ENCODE results near the gene PTPRU. TPM values are rescaled to one million over a fixed set of nuclear protein-coding genes. Genes with fewer than 3 reads are reported as not detected.
"Not testable (repeated sequence)": the region's sequence is repeated elsewhere in the genome, so short reads cannot be mapped to it uniquely, and the experiment has no call there.

The PTPRU gene
- total RNA-seq, 1 donor from 2014 or later, result 37.3 TPM

DNA sequence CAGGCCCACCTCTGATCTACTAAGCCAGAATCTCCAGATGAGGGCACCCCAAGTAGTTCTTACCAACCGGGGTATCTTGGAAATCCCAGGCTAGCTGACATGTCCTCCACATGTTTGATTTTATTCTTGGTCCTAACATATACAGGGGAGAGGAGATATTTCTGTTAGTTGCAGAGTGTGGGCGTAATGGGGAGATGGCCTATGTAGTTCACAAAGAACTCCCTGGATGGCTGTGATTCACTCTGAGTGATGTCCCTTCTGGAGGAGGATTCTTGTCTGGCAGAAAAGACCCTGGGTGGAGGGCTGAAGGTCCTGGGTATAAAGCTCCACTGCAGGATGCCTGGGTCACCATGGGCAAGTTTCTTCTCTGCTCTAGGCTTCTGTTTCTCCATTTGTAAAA is 18.7 kb upstream of the PTPRU start:
- TF ChIP-seq POLR2A (IDR thresholded peaks at IDR 0.05) (no peak), POLR2AphosphoS5 (IDR thresholded peaks at IDR 0.05; ENCODE audit: insufficient read depth in 1 of 2, low read depth in 1 of 2) (no peak)
- DNase-seq (ENCODE audit: extremely low spot score in 2 of 2), result no peak
- Histone ChIP-seq H3K9me3 (no peaks in the 10 kb centered on the region), H3K27me3 (no peaks in the 10 kb centered on the region), H3K36me3 (peaks cover 0 to 16% of the 10 kb centered on the region in 2 donors), H3K27ac (no peak overlapping the region), H3K4me3 (no peak overlapping the region), H3K4me1 (no peaks in the 10 kb centered on the region)
- intact Hi-C loops (cut with DNase I), result no loop called here

DNA sequence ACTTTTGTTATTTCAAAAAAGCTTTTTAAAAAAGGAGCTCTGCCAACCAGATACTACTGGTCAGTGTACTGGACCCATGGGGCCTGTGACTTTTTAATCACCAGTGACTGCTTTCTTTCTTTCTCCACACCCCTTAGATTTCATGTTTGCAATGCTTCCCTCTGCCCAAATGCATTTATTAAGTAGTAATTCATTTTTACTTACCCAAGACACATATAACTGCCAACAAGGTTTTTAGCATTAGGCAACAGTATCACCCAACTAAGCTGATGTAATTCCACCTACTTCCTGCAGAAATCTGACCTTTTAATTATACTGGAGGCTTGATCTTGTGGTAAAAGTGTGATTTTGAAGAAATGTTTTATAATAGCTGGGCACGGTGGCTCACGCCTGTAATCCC is 18.1 kb upstream of the PTPRU start:
- H3K36me3 ChIP-seq, result peaks cover 0 to 11% of the 10 kb centered on the region in 2 donors
- H3K4me3 ChIP-seq, result no peak overlapping the region
- H3K27ac ChIP-seq, result no peak overlapping the region
- intact Hi-C loops (cut with DNase I), result no loop called here
- no peak for DNase-seq (ENCODE audit: extremely low spot score in 2 of 2)
- no peaks in the 10 kb centered on the region for H3K4me1 ChIP-seq
- no peaks in the 10 kb centered on the region for H3K9me3 ChIP-seq
- TF ChIP-seq, protein P1, sequence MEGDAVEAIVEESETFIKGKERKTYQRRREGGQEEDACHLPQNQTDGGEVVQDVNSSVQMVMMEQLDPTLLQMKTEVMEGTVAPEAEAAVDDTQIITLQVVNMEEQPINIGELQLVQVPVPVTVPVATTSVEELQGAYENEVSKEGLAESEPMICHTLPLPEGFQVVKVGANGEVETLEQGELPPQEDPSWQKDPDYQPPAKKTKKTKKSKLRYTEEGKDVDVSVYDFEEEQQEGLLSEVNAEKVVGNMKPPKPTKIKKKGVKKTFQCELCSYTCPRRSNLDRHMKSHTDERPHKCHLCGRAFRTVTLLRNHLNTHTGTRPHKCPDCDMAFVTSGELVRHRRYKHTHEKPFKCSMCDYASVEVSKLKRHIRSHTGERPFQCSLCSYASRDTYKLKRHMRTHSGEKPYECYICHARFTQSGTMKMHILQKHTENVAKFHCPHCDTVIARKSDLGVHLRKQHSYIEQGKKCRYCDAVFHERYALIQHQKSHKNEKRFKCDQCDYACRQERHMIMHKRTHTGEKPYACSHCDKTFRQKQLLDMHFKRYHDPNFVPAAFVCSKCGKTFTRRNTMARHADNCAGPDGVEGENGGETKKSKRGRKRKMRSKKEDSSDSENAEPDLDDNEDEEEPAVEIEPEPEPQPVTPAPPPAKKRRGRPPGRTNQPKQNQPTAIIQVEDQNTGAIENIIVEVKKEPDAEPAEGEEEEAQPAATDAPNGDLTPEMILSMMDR (IDR thresholded peaks at IDR 0.05), result no peak
- TF ChIP-seq POLR2AphosphoS5 (IDR thresholded peaks at IDR 0.05; ENCODE audit: insufficient read depth in 1 of 2, low read depth in 1 of 2) (no peak), POLR2A (IDR thresholded peaks at IDR 0.05) (no peak)
- no peaks in the 10 kb centered on the region for H3K27me3 ChIP-seq

DNA sequence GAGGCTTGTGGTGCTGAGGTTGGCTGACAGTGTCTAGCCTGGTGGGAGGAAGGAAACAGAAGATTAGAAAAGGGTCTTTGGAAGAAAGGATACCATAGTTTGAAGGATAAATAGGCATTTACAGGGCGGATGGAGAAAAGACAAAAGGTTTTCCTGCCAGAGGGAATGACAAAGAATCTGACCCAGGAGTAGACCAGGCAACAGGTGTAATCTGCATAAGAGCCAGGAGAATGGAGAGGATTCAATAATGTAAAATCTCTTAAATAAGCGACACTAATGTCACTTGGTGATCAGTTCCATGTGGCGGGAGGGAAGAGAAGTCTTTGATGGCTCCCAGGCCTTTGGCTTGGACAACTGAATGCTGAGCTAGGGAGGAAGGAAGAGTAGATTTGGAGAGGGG is 15.0 kb upstream of the PTPRU start:
- Histone ChIP-seq H3K4me3 (no peak overlapping the region), H3K9me3 (no peaks in the 10 kb centered on the region), H3K27me3 (no peaks in the 10 kb centered on the region), H3K27ac (no peak overlapping the region), H3K4me1 (no peaks in the 10 kb centered on the region), H3K36me3 (no peaks in the 10 kb centered on the region)
- no peak for DNase-seq (ENCODE audit: extremely low spot score in 2 of 2)
- TF ChIP-seq, protein P1 (IDR thresholded peaks at IDR 0.05), result no peak
- TF ChIP-seq POLR2A (IDR thresholded peaks at IDR 0.05) (no peak), POLR2AphosphoS5 (IDR thresholded peaks at IDR 0.05; ENCODE audit: insufficient read depth in 1 of 2, low read depth in 1 of 2) (no peak)
- intact Hi-C loops (cut with DNase I), result no loop called here

DNA sequence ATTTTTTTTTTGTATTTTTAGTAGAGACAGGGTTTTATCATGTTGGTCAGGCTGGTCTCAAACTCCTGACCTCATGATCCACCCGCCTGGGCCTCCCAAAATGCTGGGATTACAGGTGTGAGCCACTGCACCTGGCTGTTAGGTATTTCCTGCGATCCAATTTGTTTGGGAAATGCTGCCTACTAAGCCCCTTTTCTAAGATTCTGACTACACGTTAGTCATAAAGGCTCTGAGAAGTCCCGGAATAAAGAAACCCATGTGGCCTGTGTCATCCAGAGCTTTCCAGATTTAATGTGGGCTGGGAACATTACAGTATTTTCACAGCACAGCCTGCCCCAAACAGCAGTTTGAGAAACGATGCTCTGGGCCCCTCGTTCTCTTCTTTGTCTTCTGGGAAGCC is 14.1 kb upstream of the PTPRU start:
- H3K4me3 ChIP-seq; DNase-seq (ENCODE audit: extremely low spot score in 2 of 2); H3K9me3 ChIP-seq; H3K27ac ChIP-seq; intact Hi-C loops (cut with DNase I); H3K4me1 ChIP-seq; H3K27me3 ChIP-seq; H3K36me3 ChIP-seq: not testable (repeated sequence)

DNA sequence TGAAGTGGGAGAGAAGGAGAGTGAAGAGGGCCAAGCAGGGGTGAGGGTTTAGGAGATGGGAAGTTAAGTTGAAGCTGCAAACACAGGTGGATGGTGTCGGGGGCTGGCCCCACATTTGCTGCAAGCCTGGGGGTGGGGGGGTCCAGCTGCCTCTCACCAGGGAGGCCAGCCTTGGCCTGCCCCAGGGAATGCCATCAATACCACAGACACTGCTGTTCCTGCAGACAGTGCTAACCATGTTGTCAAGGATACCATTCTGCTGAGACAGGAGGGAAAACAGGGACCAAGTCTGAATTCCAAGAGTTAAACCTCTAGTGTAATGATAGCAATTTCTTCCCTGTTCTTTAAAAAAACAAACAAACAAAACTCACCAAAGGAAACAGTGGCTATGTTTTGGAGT is 13.6 kb upstream of the PTPRU start:
- intact Hi-C loops (cut with DNase I), result no loop called here
- Histone ChIP-seq H3K36me3 (no peaks in the 10 kb centered on the region), H3K4me1 (no peaks in the 10 kb centered on the region), H3K9me3 (no peaks in the 10 kb centered on the region), H3K27me3 (no peaks in the 10 kb centered on the region), H3K4me3 (no peak overlapping the region), H3K27ac (no peak overlapping the region)
- TF ChIP-seq POLR2AphosphoS5 (IDR thresholded peaks at IDR 0.05; ENCODE audit: insufficient read depth in 1 of 2, low read depth in 1 of 2) (no peak), POLR2A (IDR thresholded peaks at IDR 0.05) (no peak)
- TF ChIP-seq, protein P1 (IDR thresholded peaks at IDR 0.05), result no peak
- DNase-seq (ENCODE audit: extremely low spot score in 2 of 2), result no peak

DNA sequence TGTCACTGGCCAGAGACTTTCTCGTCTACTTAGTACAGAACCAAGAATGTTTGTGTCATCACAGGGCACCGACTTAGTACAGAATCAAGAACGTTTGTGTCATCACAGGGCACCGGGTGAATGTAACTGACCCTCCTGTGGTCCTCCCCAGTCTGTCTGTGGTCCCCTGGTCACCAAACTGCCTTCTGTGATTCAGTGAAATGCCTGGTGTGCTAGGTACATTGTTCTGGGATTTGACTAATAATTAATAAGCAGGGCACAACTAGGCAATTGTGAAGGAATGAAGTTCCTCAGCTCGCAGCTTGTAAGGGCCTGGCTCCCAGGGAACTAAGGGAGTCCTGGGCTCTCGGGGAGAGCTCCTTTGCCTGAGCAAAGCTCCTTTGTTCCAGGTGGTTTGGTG is 12.8 kb upstream of the PTPRU start:
- intact Hi-C loops (cut with DNase I), result no loop called here

More for the DNA sequence above, 12.8 kb upstream of the PTPRU start:
- Histone ChIP-seq H3K4me1 (no peaks in the 10 kb centered on the region), H3K27ac (no peak overlapping the region), H3K27me3 (no peaks in the 10 kb centered on the region), H3K4me3 (no peak overlapping the region), H3K36me3 (no peaks in the 10 kb centered on the region), H3K9me3 (no peaks in the 10 kb centered on the region)
- no peak for DNase-seq (ENCODE audit: extremely low spot score in 2 of 2)
- TF ChIP-seq POLR2AphosphoS5 (IDR thresholded peaks at IDR 0.05; ENCODE audit: insufficient read depth in 1 of 2, low read depth in 1 of 2), result no peak
- TF ChIP-seq POLR2A (IDR thresholded peaks at IDR 0.05), result no peak
- TF ChIP-seq, protein P1 (IDR thresholded peaks at IDR 0.05), result no peak

All from vagina (tissue), 2 donors.